GM21825 (cell line): ENCODE data around the gene AWAT2.
"Not testable (repeated sequence)": the region's sequence is repeated elsewhere in the genome, so short reads cannot be mapped to it uniquely, and the experiment has no call there.

Source experiments
- ATAC-seq: cut with Tn5 transposase; IDR thresholded peaks from one replicate; pipeline ENCODE4 v1.9.1; 2021; ENCODE audit warnings: mild to moderate bottlenecking, moderate library complexity; ENCODE audit not compliant: unreplicated experiment

AWAT2 gene

DNA sequence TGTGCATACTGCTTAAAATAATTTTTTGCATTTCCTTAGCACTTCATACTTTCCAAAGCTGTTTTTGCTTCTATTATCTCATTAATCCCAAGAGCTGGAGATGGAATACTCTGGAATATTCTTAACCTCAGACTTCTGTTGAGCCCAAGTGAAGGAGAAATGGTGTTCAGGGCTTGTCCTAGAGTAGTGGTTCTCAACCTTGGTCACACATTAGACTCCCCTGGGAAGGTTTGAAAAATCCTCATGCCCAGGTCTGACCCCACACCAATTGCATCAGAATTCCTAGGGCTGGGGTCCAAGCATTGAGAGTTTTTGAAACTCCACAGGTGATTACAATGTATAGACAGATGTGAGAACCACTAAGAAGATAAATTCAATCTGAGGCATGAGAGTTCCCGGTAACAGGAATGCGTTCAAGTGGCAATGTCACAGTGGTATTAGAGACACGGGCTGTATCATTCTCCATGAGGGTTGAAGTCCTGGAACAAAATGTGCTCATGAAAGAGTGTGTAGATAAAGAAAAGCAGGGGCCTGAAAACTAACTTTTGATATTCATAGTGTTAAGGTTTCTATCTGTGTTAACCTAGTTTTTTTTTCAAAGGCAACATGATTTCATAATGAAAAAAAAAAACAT lies 47.9 kb downstream of the AWAT2 start:
- ATAC-seq = no peak

DNA sequence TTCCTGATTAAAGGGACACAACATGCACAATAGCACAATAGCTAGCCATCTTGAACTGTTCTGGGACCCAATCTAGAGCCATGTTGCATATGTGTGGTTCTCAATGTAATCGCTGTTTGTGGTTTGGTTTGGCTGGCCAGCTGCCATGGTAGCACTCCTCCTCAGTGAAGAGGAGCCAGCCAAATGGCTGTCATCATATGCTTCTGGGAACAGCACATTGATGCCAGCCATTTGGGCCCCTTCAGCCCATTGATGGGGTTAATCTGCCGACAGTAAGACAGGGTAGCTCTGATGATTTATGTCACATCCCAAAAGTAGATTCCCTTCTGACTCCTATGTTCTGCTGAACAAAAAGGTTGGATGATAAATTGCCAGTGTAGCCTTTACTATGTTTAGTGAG lies 48.5 kb downstream of the AWAT2 start:
- no peak for ATAC-seq

DNA sequence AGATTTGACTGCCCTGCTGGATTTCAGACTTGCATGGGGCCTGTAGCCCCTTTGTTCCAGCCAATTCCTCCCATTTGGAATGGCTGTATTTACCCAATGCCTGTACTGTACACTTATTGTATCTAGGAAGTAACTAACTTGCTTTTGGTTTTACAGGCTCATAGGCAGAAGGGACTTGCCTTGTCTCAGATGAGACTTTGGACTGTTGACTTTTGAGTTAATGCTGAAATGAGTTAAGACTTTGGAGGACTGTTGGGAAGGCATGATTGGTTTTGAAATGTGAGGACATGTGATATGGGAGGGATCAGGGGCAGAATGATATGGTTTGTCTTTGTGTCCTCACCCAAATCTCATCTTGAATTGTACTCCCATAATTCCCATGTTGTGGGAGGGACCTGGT lies 51.4 kb downstream of the AWAT2 start:
- not testable (repeated sequence) for ATAC-seq

- ATAC-seq = no peak
Measured at GRCh38 chrX:69996113-69996468, 53.6 kb downstream of the AWAT2 start.

DNA sequence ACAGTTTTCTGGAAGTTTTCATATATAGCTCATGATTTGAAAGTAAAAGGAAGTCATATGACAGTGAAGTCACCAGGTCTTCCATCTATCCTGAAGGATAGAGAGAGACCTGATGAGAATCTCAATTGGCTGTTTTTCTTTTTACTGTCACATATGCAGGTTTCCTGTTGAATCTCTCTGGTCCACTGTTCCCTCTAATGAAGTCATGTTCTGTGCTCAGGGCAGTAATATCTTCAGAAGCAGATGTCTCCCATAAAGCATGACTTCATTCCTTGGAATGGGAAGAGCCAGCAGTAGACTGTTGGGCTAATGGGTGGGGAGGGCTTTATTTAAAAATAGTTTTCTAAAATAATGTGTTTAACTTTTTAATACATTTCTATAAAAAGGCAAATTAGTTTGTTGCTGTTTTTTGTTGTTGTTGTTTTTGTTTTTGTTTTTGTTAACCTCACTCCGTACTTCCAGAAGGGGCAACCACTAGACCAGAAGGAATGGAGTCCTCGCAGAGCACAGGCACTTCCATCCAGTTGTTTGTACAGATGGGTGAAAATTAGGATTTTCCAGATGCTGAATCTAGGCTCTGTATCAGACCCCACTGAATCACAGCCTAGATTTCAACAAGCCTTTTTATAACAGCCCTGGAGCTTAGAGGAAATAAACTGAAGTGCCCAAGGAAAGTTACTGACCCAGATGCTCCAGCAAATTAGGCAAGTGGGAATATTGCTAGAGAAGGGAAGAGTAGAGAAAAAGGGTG lies 54.2 kb downstream of the AWAT2 start:
- ATAC-seq = no peak

GRCh38 chrX:69993494-69993893 lies 56.2 kb downstream of the AWAT2 start:
- ATAC-seq = no peak

GRCh38 chrX:69991685-69992084 lies 58.1 kb downstream of the AWAT2 start:
- no peak for ATAC-seq
